Activated CD4-positive, alpha-beta T cell treated with anti-CD3 and anti-CD28 coated beads, Interleukin-2, amount 50 U/mL, for 1 hour (primary cell): ENCODE results near the gene SEPTIN1.
A peak's percentile ranks its signal among the peaks of the same experiment; 100 is the strongest.
"Not testable (repeated sequence)": the region's sequence is repeated elsewhere in the genome, so short reads cannot be mapped to it uniquely, and the experiment has no call there.

Experiments used
- DNase-seq: peaks from one replicate; pipeline ENCODE4 v3.0.0-alpha.2; 2020

SEPTIN1 gene

DNA sequence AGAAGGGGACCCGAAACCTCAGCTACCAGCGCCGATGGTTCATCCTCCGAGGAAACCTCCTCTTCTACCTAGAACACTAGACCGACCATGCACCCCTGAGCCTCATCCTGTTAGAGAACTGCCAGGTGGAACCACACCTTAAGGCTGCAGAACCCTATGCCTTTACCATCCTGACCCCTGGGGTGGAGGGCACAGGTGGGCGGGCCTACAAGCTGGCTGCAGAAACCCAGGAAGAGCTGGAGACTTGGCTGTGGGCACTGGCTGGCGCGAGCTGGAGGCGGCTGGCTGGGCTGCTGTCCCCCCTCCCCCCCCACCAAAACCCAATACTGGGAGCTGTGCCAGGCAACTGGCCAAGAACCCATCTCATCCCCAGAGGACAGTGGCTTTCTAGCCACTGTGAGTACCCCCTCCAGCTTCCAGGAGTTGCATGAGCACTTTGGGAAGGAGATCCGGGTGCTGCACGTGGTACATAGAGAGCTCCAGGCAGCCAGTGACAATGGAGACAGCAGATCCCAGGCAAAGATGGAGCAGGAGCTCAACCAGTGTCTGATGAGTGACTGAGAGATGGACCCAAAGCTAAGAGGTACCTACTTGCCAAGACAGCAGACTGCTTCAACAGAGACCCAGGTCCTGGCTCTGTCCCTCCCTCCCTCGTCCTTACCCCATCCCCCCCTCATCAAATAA, 25.8 kb downstream of the SEPTIN1 start:
- no peak for DNase-seq

- no peak for DNase-seq
Measured at GRCh38 chr16:30355954-30356308, 26.4 kb downstream of the SEPTIN1 start.

- DNase-seq, result peak; percentile 83
Measured at GRCh38 chr16:30355144-30355953, 27.0 kb downstream of the SEPTIN1 start, which contains the start of gene CD2BP2. Gene CD2BP2, minus strand, starts transcription at chr16:30355308. Its CDS starts 627 bp downstream, at chr16:30354681.

- DNase-seq, result no peak
Measured at GRCh38 chr16:30354423-30355143, 27.8 kb downstream of the SEPTIN1 start.

GRCh38 chr16:30353438-30354129, 28.8 kb downstream of the SEPTIN1 start:
- no peak for DNase-seq

- no peak for DNase-seq
Measured at GRCh38 chr16:30352488-30353401, 29.6 kb downstream of the SEPTIN1 start.

DNA sequence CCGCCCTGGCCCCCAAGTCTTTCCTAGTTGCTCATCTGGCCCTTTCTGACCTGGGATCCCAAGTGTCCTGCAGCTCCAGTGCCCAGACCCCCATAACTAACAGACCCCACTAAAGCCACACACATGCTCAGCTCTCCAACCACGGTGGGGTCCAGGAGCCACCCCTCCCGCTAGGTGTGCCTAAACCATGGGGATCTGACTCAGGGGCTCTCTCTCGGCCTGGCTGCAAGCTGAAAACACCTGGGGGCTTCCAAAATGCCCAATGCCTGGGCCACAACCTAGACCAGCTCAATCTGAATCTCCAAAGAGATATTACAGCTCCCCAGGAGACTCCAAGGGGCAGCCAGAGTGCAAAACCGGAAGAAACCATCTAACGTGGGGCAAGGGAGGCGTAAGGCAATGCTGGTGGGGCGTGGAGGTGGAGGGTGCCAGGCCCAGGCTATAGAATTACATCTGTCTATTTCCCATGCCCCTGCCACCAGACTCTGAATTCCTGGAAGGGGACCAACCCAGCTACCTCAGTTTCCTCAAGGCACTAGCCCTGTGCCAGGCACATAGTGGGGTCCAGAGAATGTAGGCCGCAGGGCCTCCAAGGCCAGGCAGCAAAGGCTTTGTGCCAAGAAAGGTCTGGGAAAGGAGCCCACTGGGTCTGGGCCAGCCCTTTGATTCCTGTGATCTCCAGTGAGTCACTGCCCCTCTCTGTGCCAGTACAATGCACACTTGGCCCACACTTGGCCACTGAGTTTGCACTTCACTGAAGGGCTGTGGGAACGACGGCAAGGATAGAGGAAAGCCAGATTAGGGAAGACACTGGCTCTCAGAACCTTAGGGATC, 30.6 kb downstream of the SEPTIN1 start:
- no peak for DNase-seq

GRCh38 chr16:30351001-30351441, 31.3 kb downstream of the SEPTIN1 start:
- no peak for DNase-seq

DNA sequence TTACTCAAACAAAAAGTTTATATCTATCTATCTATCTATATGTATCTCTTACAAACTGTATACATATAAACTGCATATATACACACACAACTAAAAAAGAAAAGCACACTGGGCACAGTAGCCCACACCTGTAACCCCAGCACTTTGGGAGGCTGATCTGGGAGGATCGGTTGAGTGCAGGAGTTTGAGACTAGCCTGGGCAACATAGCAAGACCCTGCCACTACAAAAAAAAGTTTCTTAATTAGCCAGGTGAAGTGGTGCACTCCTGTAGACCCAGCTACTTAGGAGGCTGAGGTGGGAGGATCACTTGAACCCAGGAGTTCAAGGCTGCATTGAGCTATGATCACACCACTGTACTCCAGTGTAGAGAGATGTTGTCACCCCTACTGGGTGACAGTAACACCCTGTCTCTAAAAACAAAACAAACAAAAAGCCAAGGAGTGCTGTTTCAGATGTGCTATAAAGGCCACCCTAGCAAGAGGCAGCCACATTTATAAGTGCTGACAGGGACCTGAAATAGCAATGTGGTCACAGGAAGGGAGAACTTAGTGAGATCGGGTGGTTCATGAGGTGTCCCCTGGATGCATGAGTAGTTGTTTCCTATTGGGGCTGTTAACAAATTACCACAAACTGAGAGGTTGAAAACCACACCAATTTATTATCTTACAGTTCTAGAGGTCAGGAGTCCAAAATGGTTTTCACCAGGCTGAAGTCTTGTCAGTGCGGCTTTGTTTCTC, 32.1 kb downstream of the SEPTIN1 start:
- DNase-seq, result no peak

DNA sequence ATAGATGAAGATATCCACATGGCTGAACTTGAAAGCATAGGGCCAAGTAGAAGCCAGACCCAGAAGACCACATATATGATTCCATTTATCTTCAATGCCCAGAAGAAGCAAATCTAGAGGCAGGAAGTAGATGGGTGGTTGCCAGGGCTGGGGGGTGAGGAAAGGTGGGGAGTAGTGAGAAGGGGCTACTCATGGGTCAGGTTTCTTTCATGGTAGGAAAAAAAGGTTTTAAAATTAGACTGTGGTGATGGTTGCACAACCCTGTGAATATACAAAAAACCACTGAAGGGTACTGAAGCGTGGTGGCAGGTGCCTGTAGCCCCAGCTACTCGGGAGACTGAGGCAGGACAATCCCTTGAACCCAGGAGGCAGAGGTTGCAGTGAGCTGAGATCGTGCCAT, 32.7 kb downstream of the SEPTIN1 start:
- no peak for DNase-seq

DNA sequence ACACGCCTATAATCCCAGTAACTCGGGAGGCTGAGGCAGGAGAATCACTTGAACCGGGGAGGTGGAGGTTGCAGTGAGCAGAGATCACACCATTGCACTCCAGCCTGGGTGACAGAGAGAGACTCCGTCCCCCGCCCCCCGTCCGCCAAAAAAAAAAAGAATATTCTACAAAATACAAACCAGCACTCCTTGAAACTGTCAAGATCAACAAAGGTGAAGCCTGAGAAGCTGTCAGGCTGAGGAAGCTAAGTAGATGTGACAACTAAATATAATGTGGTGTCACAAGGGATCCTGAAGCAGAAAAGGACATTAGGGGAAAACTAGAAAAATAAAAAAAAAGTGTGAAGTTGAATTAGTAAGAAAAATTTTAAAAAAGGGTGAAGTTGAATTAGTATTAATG, 33.4 kb downstream of the SEPTIN1 start:
- no peak for DNase-seq

DNA sequence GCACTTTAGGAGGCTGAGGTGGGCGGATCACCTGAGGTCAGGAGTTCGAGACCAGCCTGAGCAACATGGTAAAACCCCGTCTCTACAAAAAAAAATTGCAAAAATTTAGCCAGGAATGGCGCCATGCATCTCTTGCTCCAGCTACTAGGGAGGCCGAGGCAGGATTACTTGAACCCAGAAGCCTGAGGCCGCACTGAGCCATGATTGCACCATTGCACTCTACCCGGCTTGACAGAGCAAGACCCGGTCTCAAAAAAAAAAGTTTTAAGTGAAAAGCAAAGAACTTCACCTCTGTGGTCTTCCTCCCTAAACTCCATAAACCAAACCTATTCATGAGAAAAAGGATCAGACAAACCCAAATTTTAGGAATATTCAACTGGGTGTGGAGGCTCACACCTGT, 34.2 kb downstream of the SEPTIN1 start:
- DNase-seq, result no peak

DNA sequence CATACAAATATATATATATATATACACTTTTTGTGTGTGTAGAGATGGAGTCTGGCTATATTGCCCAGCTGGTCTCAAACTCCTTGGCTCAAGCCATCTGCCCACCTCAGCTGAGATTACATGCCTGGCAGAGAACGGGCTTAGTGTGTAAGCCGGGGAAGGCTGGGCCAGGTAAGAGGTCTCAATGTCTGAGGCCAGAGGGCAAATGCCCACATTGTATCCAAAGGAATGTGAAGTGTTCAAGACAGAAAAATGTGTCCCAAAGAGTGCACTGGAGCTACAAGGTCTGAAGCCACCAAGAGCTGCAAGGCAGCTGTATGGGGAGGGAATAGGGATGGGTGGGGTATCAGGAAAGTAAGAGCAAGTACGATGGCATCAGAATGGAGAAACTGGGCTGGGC, 36.1 kb downstream of the SEPTIN1 start:
- no peak for DNase-seq

GRCh38 chr16:30343491-30343820, 38.9 kb downstream of the SEPTIN1 start:
- not testable (repeated sequence) for DNase-seq

- no peak for DNase-seq
Measured at GRCh38 chr16:30342751-30343490, 39.4 kb downstream of the SEPTIN1 start.

DNA sequence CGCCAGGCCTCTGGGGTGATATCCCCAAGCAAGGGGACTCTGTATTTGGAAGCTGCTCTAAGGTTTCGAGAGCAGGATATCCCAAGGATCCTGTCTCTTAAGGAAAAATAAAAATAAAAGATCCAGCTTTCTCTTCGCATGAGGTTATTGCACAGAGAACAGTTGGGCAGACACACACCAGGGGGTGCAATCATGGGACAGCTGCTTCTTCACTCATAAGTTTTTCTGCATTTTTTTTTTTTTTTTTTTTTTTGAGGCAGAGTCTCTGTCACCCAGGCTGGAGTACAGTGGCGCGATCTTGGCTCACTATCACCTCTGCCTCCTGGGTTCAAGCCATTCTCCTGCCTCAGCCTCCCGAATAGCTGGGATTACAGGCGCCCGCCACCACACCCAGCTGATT, 40.4 kb downstream of the SEPTIN1 start:
- not testable (repeated sequence) for DNase-seq

- DNase-seq, result no peak
Measured at GRCh38 chr16:30340621-30341020, 41.7 kb downstream of the SEPTIN1 start.

GRCh38 chr16:30338715-30339114, 43.6 kb downstream of the SEPTIN1 start:
- not testable (repeated sequence) for DNase-seq

GRCh38 chr16:30337964-30338357, 44.4 kb downstream of the SEPTIN1 start:
- not testable (repeated sequence) for DNase-seq
